GM19455 (cell line): ENCODE data around the gene ALDH2.
"Not testable (repeated sequence)": the region's sequence is repeated elsewhere in the genome, so short reads cannot be mapped to it uniquely, and the experiment has no call there.

Experiments used
- ATAC-seq: cut with Tn5 transposase; IDR thresholded peaks from one replicate; pipeline ENCODE4 v1.9.1; 2021; ENCODE audit not compliant: unreplicated experiment

ALDH2 gene

GRCh38 chr12:111766608-111767361 lies at the start of gene ALDH2:
ALDH2 (plus strand) TSS chr12:111766933; CDS start chr12:111766983, 50 bp downstream.
- peak; percentile 50 for ATAC-seq

- not testable (repeated sequence) for ATAC-seq
Observed at GRCh38 chr12:111719316-111719715, 47.4 kb upstream of the ALDH2 start.

- no peak for ATAC-seq
Observed at GRCh38 chr12:111720457-111720856, 46.3 kb upstream of the ALDH2 start.

GRCh38 chr12:111723646-111724360 lies 42.9 kb upstream of the ALDH2 start:
- not testable (repeated sequence) for ATAC-seq

- no peak for ATAC-seq
Observed at GRCh38 chr12:111728795-111729194, 37.9 kb upstream of the ALDH2 start.

GRCh38 chr12:111730420-111730819 lies 36.3 kb upstream of the ALDH2 start:
- ATAC-seq = no peak

GRCh38 chr12:111732786-111733185 lies 33.9 kb upstream of the ALDH2 start:
- ATAC-seq = no peak

GRCh38 chr12:111733340-111733915 lies 33.3 kb upstream of the ALDH2 start:
- no peak for ATAC-seq

- ATAC-seq = not testable (repeated sequence)
Observed at GRCh38 chr12:111739524-111739923, 27.2 kb upstream of the ALDH2 start.

- no peak for ATAC-seq
Observed at GRCh38 chr12:111741235-111741812, 25.4 kb upstream of the ALDH2 start.

GRCh38 chr12:111745211-111745610 lies 21.5 kb upstream of the ALDH2 start:
- no peak for ATAC-seq

- ATAC-seq = no peak
Observed at GRCh38 chr12:111747333-111747732, 19.4 kb upstream of the ALDH2 start.

- ATAC-seq = no peak
Observed at GRCh38 chr12:111748151-111748672, 18.5 kb upstream of the ALDH2 start.

- ATAC-seq = no peak
Observed at GRCh38 chr12:111748867-111749266, 17.9 kb upstream of the ALDH2 start.

- ATAC-seq = no peak
Observed at GRCh38 chr12:111749391-111749790, 17.3 kb upstream of the ALDH2 start.

- no peak for ATAC-seq
Observed at GRCh38 chr12:111753144-111753881, 13.4 kb upstream of the ALDH2 start.

GRCh38 chr12:111754671-111755070 lies 12.1 kb upstream of the ALDH2 start:
- ATAC-seq = no peak

- no peak for ATAC-seq
Observed at GRCh38 chr12:111756196-111756595, 10.5 kb upstream of the ALDH2 start.

GRCh38 chr12:111756681-111757080 lies 10.1 kb upstream of the ALDH2 start:
- ATAC-seq = no peak

GRCh38 chr12:111757361-111758119 lies 9.2 kb upstream of the ALDH2 start:
- ATAC-seq = no peak
